H1 (cell line): ENCODE measurements around the gene VPS35L. TPM values are rescaled to one million over a fixed set of nuclear protein-coding genes. Genes with fewer than 3 reads are reported as not detected.

Source experiments
- CTCF ChIA-PET: fragments of 300-600 bp; sonication (Branson Sonifier 250); formaldehyde crosslinking; loops from one replicate; lab custom pipeline; 2021; ENCODE audit not compliant: partially characterized antibody; lab: Charles Lee
- POLR2A ChIA-PET: fragments of 300-600 bp; sonication (Branson Sonifier 250); formaldehyde crosslinking; loops from one replicate; lab custom pipeline; 2021; ENCODE audit warnings: inconsistent platforms; ENCODE audit not compliant: partially characterized antibody; lab: Charles Lee
- DNase-seq, 2 experiments: peaks; one replicate each; pipeline versions ENCODE4 v3.0.0 to v3.0.0-alpha.2; 2010 to 2022; ENCODE audit warnings: low spot score in 2 of 2, low read depth in 1 of 2, mixed read lengths in 1 of 2
- FAIRE-seq: peaks from 2 replicates; lab custom pipeline; 2011; peaks lifted over from hg19 to GRCh38; lab: Jason Lieb, UNC
- H2AFZ ChIP-seq: 2 replicates; pipeline ENCODE4 v1.8.1; 2012; ENCODE audit warnings: low read length, inconsistent platforms
- H2AK5ac ChIP-seq: 2 replicates; pipeline ENCODE4 v1.6.1; 2013; ENCODE audit warnings: low read depth, low read length
- H2BK120ac ChIP-seq: replicated peaks from 2 replicates; pipeline ENCODE3; 2013; ENCODE audit warnings: low read depth, low read length, inconsistent platforms
- H2BK12ac ChIP-seq: 2 replicates; pipeline ENCODE4 v1.6.1; 2013; ENCODE audit warnings: low read depth, low read length
- H2BK15ac ChIP-seq: 2 replicates; pipeline ENCODE4 v1.6.1; 2013; ENCODE audit warnings: low read length
- H2BK20ac ChIP-seq: 2 replicates; pipeline ENCODE4 v1.6.1; 2013; ENCODE audit warnings: low read length
- H2BK5ac ChIP-seq: 2 replicates; pipeline ENCODE4 v1.6.1; 2013; ENCODE audit warnings: low read depth, low read length
- H3K14ac ChIP-seq: 2 replicates; pipeline ENCODE4 v1.6.1; 2013; ENCODE audit warnings: inconsistent platforms; ENCODE audit not compliant: insufficient read length
- H3K18ac ChIP-seq: 2 replicates; pipeline ENCODE4 v1.6.1; 2013; ENCODE audit warnings: low read length; ENCODE audit errors: extremely low read depth
- H3K23ac ChIP-seq: 2 replicates; pipeline ENCODE4 v1.6.1; 2013; ENCODE audit warnings: inconsistent platforms; ENCODE audit not compliant: insufficient read length
- H3K23me2 ChIP-seq: 2 replicates; pipeline ENCODE4 v1.6.1; 2013; ENCODE audit warnings: low read depth, low read length
- H3K27ac ChIP-seq: 2 replicates; pipeline ENCODE4 v1.6.1; 2011; ENCODE audit warnings: low read depth, low read length, inconsistent platforms
- H3K27me3 ChIP-seq, 4 experiments: replicated peaks in 1 of 4; 1 replicate in 1 of 4; 2 replicates in 3 of 4; pipeline versions ENCODE4 v1.6.1 to v1.8.1; 2011 to 2013; ENCODE audit warnings: low read length in 3 of 4, mild to moderate bottlenecking in 3 of 4, inconsistent platforms in 2 of 4, mixed read lengths in 2 of 4, moderate library complexity in 1 of 4; ENCODE audit not compliant: control insufficient read depth in 3 of 4, insufficient read depth in 3 of 4; ENCODE audit errors: extremely low read depth in 1 of 4
- H3K36me3 ChIP-seq, 4 experiments: 2 replicates each; pipeline versions ENCODE4 v1.6.1 to v1.8.1; 2011 to 2013; ENCODE audit warnings: mild to moderate bottlenecking in 4 of 4, low read length in 3 of 4, moderate library complexity in 2 of 4, control low read depth in 1 of 4, inconsistent platforms in 1 of 4; ENCODE audit not compliant: insufficient read depth in 4 of 4, control insufficient read depth in 2 of 4
- H3K4ac ChIP-seq: replicated peaks from 2 replicates; pipeline ENCODE3; 2013; ENCODE audit warnings: low read length, low read depth, mixed read lengths, inconsistent platforms; ENCODE audit not compliant: insufficient read length
- H3K4me1 ChIP-seq, 4 experiments: replicated peaks in 1 of 4; 1 replicate in 1 of 4; 2 replicates in 3 of 4; pipeline versions ENCODE4 v1.6.1 to v1.8.1; 2011 to 2013; ENCODE audit warnings: low read length in 3 of 4, inconsistent platforms in 2 of 4, mixed read lengths in 1 of 4; ENCODE audit not compliant: insufficient read depth in 4 of 4, control insufficient read depth in 3 of 4
- H3K4me2 ChIP-seq, 2 experiments: 2 replicates each; pipeline versions ENCODE4 v1.6.1 to v1.8.1; 2011 to 2013; ENCODE audit warnings: low read depth in 2 of 2, low read length in 2 of 2, control low read depth in 1 of 2, inconsistent platforms in 1 of 2, mild to moderate bottlenecking in 1 of 2; ENCODE audit not compliant: insufficient read depth in 1 of 2
- H3K4me3 ChIP-seq, 4 experiments: fragments of 200-600, 300-600 bp in 1 of 4; sonication (generic), shearing (Covaris generic), sonication (Bioruptor Twin) in 1 of 4; 2 replicates each; pipeline versions ENCODE4 v1.5.1 to v1.8.1; 2011 to 2016; ENCODE audit warnings: low read length in 4 of 4, low read depth in 3 of 4, control low read depth in 2 of 4, inconsistent platforms in 2 of 4, mild to moderate bottlenecking in 2 of 4, mixed read lengths in 1 of 4, moderate library complexity in 1 of 4; ENCODE audit not compliant: insufficient read depth in 2 of 4; ENCODE audit errors: extremely low read depth in 1 of 4
- H3K56ac ChIP-seq: replicated peaks from 2 replicates; pipeline ENCODE3; 2013; ENCODE audit warnings: low read depth, mild to moderate bottlenecking, mixed read lengths, low read length, inconsistent platforms; ENCODE audit not compliant: insufficient read length
- H3K79me1 ChIP-seq: 2 replicates; pipeline ENCODE4 v1.6.1; 2013; ENCODE audit warnings: low read depth, low read length, control low read depth
- H3K79me2 ChIP-seq, 2 experiments: 2 replicates each; pipeline versions ENCODE4 v1.6.1 to v1.8.1; 2012 to 2013; ENCODE audit warnings: low read length in 2 of 2, mild to moderate bottlenecking in 2 of 2, inconsistent platforms in 1 of 2; ENCODE audit not compliant: insufficient read depth in 2 of 2, control insufficient read depth in 1 of 2
- H3K9ac ChIP-seq, 4 experiments: replicated peaks in 1 of 4; 1 replicate in 1 of 4; 2 replicates in 3 of 4; pipeline versions ENCODE4 v1.6.1 to v1.8.1; 2011 to 2013; ENCODE audit warnings: low read depth in 3 of 4, low read length in 3 of 4, control low read depth in 2 of 4, mild to moderate bottlenecking in 2 of 4, moderate library complexity in 2 of 4, inconsistent platforms in 1 of 4; ENCODE audit errors: extremely low read depth in 1 of 4
- H3K9me3 ChIP-seq, 2 experiments: 2 replicates each; pipeline versions ENCODE4 v1.6.1 to v1.8.1; 2012 to 2013; ENCODE audit warnings: mild to moderate bottlenecking in 2 of 2, moderate library complexity in 2 of 2, control low read depth in 1 of 2, inconsistent platforms in 1 of 2, low read depth in 1 of 2, low read length in 1 of 2, mixed read lengths in 1 of 2; ENCODE audit not compliant: insufficient read depth in 2 of 2
- H4K20me1 ChIP-seq, 2 experiments: replicated peaks in 1 of 2; 2 replicates each; pipeline versions ENCODE3 to v1.8.1; 2011 to 2013; ENCODE audit warnings: inconsistent platforms in 2 of 2, low read length in 2 of 2, mild to moderate bottlenecking in 1 of 2; ENCODE audit not compliant: insufficient read depth in 2 of 2, control insufficient read depth in 1 of 2
- H4K5ac ChIP-seq: 2 replicates; pipeline ENCODE4 v1.6.1; 2013; ENCODE audit warnings: low read length, low read depth, mixed read lengths, inconsistent platforms; ENCODE audit not compliant: insufficient read length
- H4K8ac ChIP-seq: 2 replicates; pipeline ENCODE4 v1.8.0; 2013; ENCODE audit warnings: mild to moderate bottlenecking, moderate library complexity, low read length, inconsistent platforms; ENCODE audit not compliant: insufficient read depth; ENCODE audit errors: extremely low read depth
- H4K91ac ChIP-seq: replicated peaks from 2 replicates; pipeline ENCODE3; 2013; ENCODE audit warnings: low read length, mixed read lengths, inconsistent platforms; ENCODE audit not compliant: insufficient read length
- GTF2F1 ChIP-seq: IDR thresholded peaks from 2 replicates; pipeline ENCODE4 v1.6.1; 2012; ENCODE audit warnings: low read depth, low read length, improper control_type of control experiment, borderline replicate concordance
- TEAD4 ChIP-seq: IDR thresholded peaks from 2 replicates; pipeline ENCODE4 v1.6.1; 2012; ENCODE audit warnings: low read depth, low read length, inconsistent platforms, mixed read lengths
- WGBS, 2 experiments: shearing (Covaris generic) in 1 of 2; methylation state at CpG; one replicate each; pipeline versions ENCODE4 v1.1.6 to v1.1.7; 2013 to 2015; ENCODE audit warnings: low lambda C conversion rate in 2 of 2, mixed read lengths in 2 of 2, inconsistent platforms in 1 of 2, low coverage in 1 of 2, missing lambda C conversion rate in 1 of 2; ENCODE audit not compliant: insufficient replicate concordance in 2 of 2, insufficient coverage in 1 of 2, insufficient read length in 1 of 2; ENCODE audit errors: extremely low coverage in 1 of 2, missing lambda C conversion rate in 1 of 2; 5-methylcytosine and 5-hydroxymethylcytosine counted together
- polyA plus RNA-seq, 7 experiments: library from polyadenylated mRNA; depleted of rRNA in 3 of 7; stranded (reverse) in 5 of 7; unstranded in 2 of 7; fragments of >200 nt in 5 of 7; fragments of 200-250 nt in 2 of 7; gene quantifications; 1 replicate in 5 of 7; 2 replicates in 1 of 7; 4 replicates in 1 of 7; pipeline versions ENCODE4 v1.2.1 to v1.2.3, GENCODE V29; 2011 to 2013; ENCODE audit warnings: missing spikeins in 2 of 7, mixed read lengths in 2 of 7
- total RNA-seq: library from RNA; stranded (reverse); fragmentation: NEBNext Ultra II Directional; extraction: Animal tissue kit (Norgen Biotek cat#: 25700); gene quantifications from 2 replicates; pipeline ENCODE4 v1.2.1, GENCODE V29; 2021

The VPS35L gene
- total and polyA plus RNA-seq, 2 of the 8 experiments (the other 6 are each of a cell fraction or from before 2014, with no cell fraction given) = 31.5 to 57.1 TPM

DNA sequence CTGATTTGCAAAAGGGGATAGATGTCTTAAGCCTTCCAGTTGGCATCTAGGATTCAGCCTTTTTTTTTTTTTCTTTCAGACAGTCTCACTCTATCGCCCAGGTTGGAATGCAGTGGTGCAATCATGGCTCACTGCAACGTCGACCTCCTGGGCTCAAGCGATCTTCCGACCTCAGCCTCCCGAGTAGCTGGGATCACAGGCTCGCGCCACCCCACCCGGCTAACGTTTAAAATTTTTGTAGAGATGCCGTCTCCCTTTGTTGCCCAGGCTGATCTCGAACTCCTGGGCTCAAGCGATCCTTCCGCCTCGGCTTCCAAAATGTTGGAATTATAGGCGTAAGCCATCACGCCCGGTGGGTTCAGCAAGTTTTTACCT is 32.3 kb upstream of the VPS35L start:
- no peak overlapping the region for H4K5ac ChIP-seq
- no peak overlapping the region for H4K91ac ChIP-seq
- H4K8ac ChIP-seq = no peak overlapping the region
- H3K56ac ChIP-seq = no peak overlapping the region
- peak overlapping the region in 1 of 2 experiments; percentile 97; a peak in 1 of 4 replicates for H3K4me2 ChIP-seq
- FAIRE-seq (no peak), DNase-seq (no peak)
- H2BK15ac ChIP-seq = no peak overlapping the region
- no peak overlapping the region for H3K4ac ChIP-seq
- no peak overlapping the region for H2BK5ac ChIP-seq
- peaks cover 0 to 7% (median 2%) of the 10 kb centered on the region in 4 experiments; a peak in 3 of 8 replicates for H3K36me3 ChIP-seq
- no peak overlapping the region for H3K18ac ChIP-seq
- peaks cover 3 to 58% of the 10 kb centered on the region in 2 experiments; a peak in 3 of 4 replicates for H3K79me2 ChIP-seq
- no peak overlapping the region for H3K14ac ChIP-seq
- no peak overlapping the region for H3K23ac ChIP-seq
- ChIA-PET CTCF (interaction anchor here (0.9 to 1.9 kb wide), 2 partner anchors 21 to 37 kb away, joined by 3 to 5 read pairs; no protein-coding TSS in a partner anchor), POLR2A (interaction anchor here (1.0 to 3.5 kb wide), 4 partner anchors 24 to 35 kb away, joined by 3 to 31 read pairs (median 4); partner anchors contain the start of gene VPS35L)
- H3K4me1 ChIP-seq = peaks cover 5 to 17% (median 11%) of the 10 kb centered on the region in 4 experiments; a peak in 6 of 7 replicates
- peak overlapping the region; percentile 25; the same call in 1 of the 2 replicates for H2BK20ac ChIP-seq
- H3K79me1 ChIP-seq = peaks cover 5% of the 10 kb centered on the region; the same call in 1 of the 2 replicates
- H3K4me3 ChIP-seq = no peak overlapping the region
- no peak overlapping the region for H2AK5ac ChIP-seq
- no peaks in the 10 kb centered on the region for H3K27me3 ChIP-seq
- H4K20me1 ChIP-seq = peaks cover 2% of the 10 kb centered on the region in 2 experiments
- H3K9me3 ChIP-seq = no peaks in the 10 kb centered on the region
- no peak overlapping the region for H3K27ac ChIP-seq
- H3K23me2 ChIP-seq = peaks cover 8% of the 10 kb centered on the region
- no peak overlapping the region for H2BK12ac ChIP-seq
- 88% methylated on average over 18 of the region's 18 CpGs; no CpG with 5 or more reads in 1 of the 2 experiments for WGBS, 2 experiments
- no peak overlapping the region for H3K9ac ChIP-seq
- H2BK120ac ChIP-seq = no peak overlapping the region
- peak overlapping the region; percentile 26; the same call in 1 of the 2 replicates for H2AFZ ChIP-seq
- TF ChIP-seq GTF2F1 = no peak
- TF ChIP-seq TEAD4 = no peak
